GM20000 (cell line): ENCODE measurements around the gene PELI2.

Experiments used
- DNase-seq: peaks from one replicate; pipeline ENCODE4 v3.0.0; 2012; ENCODE audit warnings: low spot score
- CTCF ChIP-seq: IDR thresholded peaks from 2 replicates; pipeline ENCODE4 v1.5.1; 2012; ENCODE audit warnings: mild to moderate bottlenecking, control low read depth; ENCODE audit errors: extremely low read depth, missing control alignments

The PELI2 gene

GRCh38 chr14:56331592-56332216 is 213.5 kb downstream of the PELI2 start:
- DNase-seq = no peak
- no peak for TF ChIP-seq CTCF

- no peak for DNase-seq
- TF ChIP-seq CTCF = no peak
Observed at GRCh38 chr14:56333359-56334292, 215.4 kb downstream of the PELI2 start.

- DNase-seq = no peak
- no peak for TF ChIP-seq CTCF
Observed at GRCh38 chr14:56334458-56334857, 216.2 kb downstream of the PELI2 start.

- DNase-seq = no peak
- no peak for TF ChIP-seq CTCF
Observed at GRCh38 chr14:56338674-56339073, 220.5 kb downstream of the PELI2 start.

- TF ChIP-seq CTCF = peak; percentile 86
- DNase-seq = peak; percentile 57
Observed at GRCh38 chr14:56339855-56340701, 221.9 kb downstream of the PELI2 start.

GRCh38 chr14:56340932-56341331 is 222.7 kb downstream of the PELI2 start:
- no peak for DNase-seq
- no peak for TF ChIP-seq CTCF
